ENCODE data around the gene DYNC1LI2. TPM values are rescaled to one million over a fixed set of nuclear protein-coding genes. Genes with fewer than 3 reads are reported as not detected.

DYNC1LI2 gene
- total and polyA plus RNA-seq, 10 of the 15 experiments (the other 5 are each of a cell fraction or from before 2014, with no cell fraction given), result 6.0 to 46.5 (median 33.7) TPM

DNA sequence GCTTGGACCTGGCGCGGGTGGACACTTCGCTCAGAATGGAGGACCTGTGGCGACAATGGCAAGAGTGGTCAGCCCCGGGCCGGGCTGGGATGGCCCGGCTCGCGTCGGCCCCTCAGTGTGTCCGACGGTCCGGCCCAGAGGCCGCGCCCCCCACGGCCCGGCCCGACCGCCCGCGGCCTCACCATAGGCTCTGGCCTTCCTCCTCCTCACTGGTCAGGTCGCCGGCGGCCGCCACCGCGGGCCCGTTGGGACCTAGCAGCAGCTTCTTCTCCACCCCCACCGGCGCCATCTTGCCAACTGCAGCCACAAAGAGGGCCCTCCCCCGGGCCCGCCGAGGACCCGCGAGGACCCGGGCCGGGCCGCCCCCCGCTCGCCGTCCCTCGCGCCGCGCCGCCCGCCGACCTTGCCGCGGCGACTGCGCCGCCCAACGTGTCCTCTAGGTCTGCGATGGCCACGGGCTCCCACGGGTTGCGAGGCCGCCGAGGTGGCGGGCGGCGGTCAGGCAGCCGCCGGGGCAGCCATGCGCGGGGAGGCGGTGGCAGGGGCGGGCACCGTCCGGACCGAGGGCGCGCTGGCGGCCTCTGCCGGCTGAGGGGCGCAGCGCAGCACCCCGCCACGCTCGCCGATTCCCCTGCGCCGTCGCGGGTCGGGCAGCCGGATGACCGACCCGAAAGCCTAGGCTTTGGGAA lies at the start of gene DYNC1LI2 (continued):
- no peak for TF ChIP-seq REST (IDR thresholded peaks at IDR 0.05; ENCODE audit: low read depth, low read length)
- TF ChIP-seq NR2C1 (IDR thresholded peaks at IDR 0.05), result peak; percentile 55
- no peak for TF ChIP-seq SPI1 (IDR thresholded peaks at IDR 0.05; ENCODE audit: borderline replicate concordance, insufficient read depth, low read depth, low read length)
- TF ChIP-seq JUND (IDR thresholded peaks at IDR 0.05; ENCODE audit: low read depth, low read length), result peak; percentile 54; the same call in 1 of the 2 replicates
- peak; percentile 63 for TF ChIP-seq ZNF687 (IDR thresholded peaks at IDR 0.05)
- TF ChIP-seq SRF (IDR thresholded peaks at IDR 0.05; ENCODE audit: low read depth in 2 of 2, low read length in 2 of 2), result no peak
- TF ChIP-seq BHLHE40 (IDR thresholded peaks at IDR 0.05; ENCODE audit: borderline replicate concordance in 1 of 2, low read depth in 2 of 2, low read length in 1 of 2), result peak in 1 of 2 experiments; percentile 80; a peak in 2 of 4 replicates
- TF ChIP-seq SP1 (IDR thresholded peaks at IDR 0.05; ENCODE audit: low read depth, low read length), result peak; percentile 45
- TF ChIP-seq SIX5 (IDR thresholded peaks at IDR 0.05; ENCODE audit: low read depth, low read length, severe bottlenecking), result peak; percentile 22
- peak; percentile 82; the same call in 1 of the 2 replicates for TF ChIP-seq ZNF207 (IDR thresholded peaks at IDR 0.05; ENCODE audit: borderline replicate concordance)
- no peak; the same call in 1 of the 2 replicates for TF ChIP-seq CREB1 (IDR thresholded peaks at IDR 0.05; ENCODE audit: low read depth)
- peak; percentile 72 for TF ChIP-seq HCFC1 (IDR thresholded peaks at IDR 0.05; ENCODE audit: low read length)
- TF ChIP-seq YY1 (IDR thresholded peaks at IDR 0.05; ENCODE audit: low read depth, low read length), result peak; percentile 97
- TF ChIP-seq DPF2 (IDR thresholded peaks at IDR 0.05), result peak; percentile 85
- TF ChIP-seq ZNF217 (IDR thresholded peaks at IDR 0.05), result peak; percentile 81; the same call in 1 of the 2 replicates
- TF ChIP-seq FOS (IDR thresholded peaks at IDR 0.05; ENCODE audit: borderline replicate concordance, extremely low read depth, insufficient read length), result no peak
- TF ChIP-seq MYB (IDR thresholded peaks at IDR 0.05; ENCODE audit: borderline replicate concordance, low read depth, low read length), result peak; percentile 99
- peak; percentile 93 for TF ChIP-seq IKZF1 (conservative IDR thresholded peaks at IDR 0.05)
- peak; percentile 50; the same call in 1 of the 2 replicates for TF ChIP-seq MAX (IDR thresholded peaks at IDR 0.05; ENCODE audit: low read depth, low read length)
- no peak; the same call in 1 of the 2 replicates for TF ChIP-seq CBFB (IDR thresholded peaks at IDR 0.05; ENCODE audit: low read depth)
- peak; percentile 96 for TF ChIP-seq MYC (IDR thresholded peaks at IDR 0.05; ENCODE audit: insufficient read depth, insufficient read length, insufficient replicate concordance, low read length, severe bottlenecking)
- TF ChIP-seq, protein P1, sequence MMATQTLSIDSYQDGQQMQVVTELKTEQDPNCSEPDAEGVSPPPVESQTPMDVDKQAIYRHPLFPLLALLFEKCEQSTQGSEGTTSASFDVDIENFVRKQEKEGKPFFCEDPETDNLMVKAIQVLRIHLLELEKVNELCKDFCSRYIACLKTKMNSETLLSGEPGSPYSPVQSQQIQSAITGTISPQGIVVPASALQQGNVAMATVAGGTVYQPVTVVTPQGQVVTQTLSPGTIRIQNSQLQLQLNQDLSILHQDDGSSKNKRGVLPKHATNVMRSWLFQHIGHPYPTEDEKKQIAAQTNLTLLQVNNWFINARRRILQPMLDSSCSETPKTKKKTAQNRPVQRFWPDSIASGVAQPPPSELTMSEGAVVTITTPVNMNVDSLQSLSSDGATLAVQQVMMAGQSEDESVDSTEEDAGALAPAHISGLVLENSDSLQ (IDR thresholded peaks at IDR 0.05), result no peak
